Natural killer cell (primary cell): ENCODE results near the gene TMEM61. TPM values are rescaled to one million over a fixed set of nuclear protein-coding genes. Genes with fewer than 3 reads are reported as not detected.

Experiments used
- ATAC-seq, 3 donors: fragments of 150-1000 bp in 2 of 3; fragments of 200-7000 bp in 1 of 3; cut with Tn5 transposase; 1 replicate in 1 of 3; 2 replicates in 2 of 3; pipeline ENCODE4 v1.10.0; 2021; ENCODE audit warnings: mild to moderate bottlenecking in 2 of 3, moderate library complexity in 2 of 3
- DNase-seq, 2 donors: peaks; one replicate each; pipeline versions ENCODE4 v3.0.0 to v3.0.0-alpha.2; 2013 to 2021; ENCODE audit warnings: mixed read lengths in 1 of 2
- H3K27ac ChIP-seq: one replicate; pipeline ENCODE4 v1.5.1; 2013; ENCODE audit warnings: mild to moderate bottlenecking, low read length
- H3K27me3 ChIP-seq: one replicate; pipeline ENCODE4 v1.6.1; 2013; ENCODE audit warnings: low read length; ENCODE audit not compliant: control insufficient read depth, insufficient read depth
- H3K36me3 ChIP-seq: one replicate; pipeline ENCODE4 v1.6.1; 2013; ENCODE audit warnings: low read length; ENCODE audit not compliant: control insufficient read depth, insufficient read depth
- H3K4me1 ChIP-seq: one replicate; pipeline ENCODE4 v1.6.1; 2013; ENCODE audit warnings: low read length; ENCODE audit not compliant: control insufficient read depth, insufficient read depth
- H3K4me3 ChIP-seq: one replicate; pipeline ENCODE4 v1.5.1; 2013; ENCODE audit warnings: low read length
- H3K9me3 ChIP-seq: one replicate; pipeline ENCODE4 v1.6.1; 2013; ENCODE audit warnings: low read length; ENCODE audit not compliant: control insufficient read depth, insufficient read depth
- H3K27ac Mint-ChIP-seq, 2 donors: one replicate each; pipeline ENCODE4 v1.8.0; 2022; ENCODE audit warnings: mild to moderate bottlenecking in 2 of 2, mixed read lengths in 2 of 2, moderate library complexity in 1 of 2
- H3K27me3 Mint-ChIP-seq, 2 donors: one replicate each; pipeline ENCODE4 v1.8.0; 2022; ENCODE audit warnings: low read depth in 2 of 2, mixed read lengths in 2 of 2
- H3K36me3 Mint-ChIP-seq: one replicate; pipeline ENCODE4 v1.8.0; 2022; ENCODE audit warnings: mixed read lengths
- H3K4me1 Mint-ChIP-seq, 2 donors: one replicate each; pipeline ENCODE4 v1.8.0; 2022; ENCODE audit warnings: mixed read lengths in 2 of 2
- H3K4me3 Mint-ChIP-seq: one replicate; pipeline ENCODE4 v1.8.0; 2022; ENCODE audit warnings: mild to moderate bottlenecking, moderate library complexity, mixed read lengths
- H3K9me3 Mint-ChIP-seq, 2 donors: one replicate each; pipeline ENCODE4 v1.8.0; 2022; ENCODE audit warnings: mixed read lengths in 2 of 2
- CTCF ChIP-seq: fragments of 200-600 bp; IDR thresholded peaks from one replicate; pipeline ENCODE4 v1.8.0; 2022; ENCODE audit warnings: antibody characterized with exemption
- WGBS: methylation state at CpG from one replicate; pipeline ENCODE4 v1.1.7; 2013; ENCODE audit warnings: missing lambda C conversion rate; ENCODE audit not compliant: insufficient coverage; 5-methylcytosine and 5-hydroxymethylcytosine counted together
- intact Hi-C: fragments of 100-400 bp; cut with micrococcal nuclease; formaldehyde crosslinking; loops from one replicate; pipeline ENCODE4 v1.14.2; 2022
- total RNA-seq, 4 donors: library from RNA; stranded (reverse); fragments of 120-200 nt in 1 of 4; gene quantifications; one replicate each; pipeline versions ENCODE4 v1.2.3 to v1.2.4, GENCODE V29; 2013 to 2022

The TMEM61 gene
- total RNA-seq, 3 donors from 2014 or later (not counting 1 experiment from before 2014, with no cell fraction given): not detected

GRCh38 chr1:55041613-55042012, 61.2 kb downstream of the TMEM61 start:
- no peaks in the 10 kb centered on the region for H3K36me3 ChIP-seq
- no peaks in the 10 kb centered on the region for H3K9me3 Mint-ChIP-seq
- H3K27ac ChIP-seq: no peak overlapping the region
- H3K27ac Mint-ChIP-seq: no peak overlapping the region
- H3K27me3 Mint-ChIP-seq: peaks cover 35 to 61% of the 10 kb centered on the region in 2 donors
- H3K4me3 ChIP-seq: no peak overlapping the region
- ATAC-seq (no peak), DNase-seq (no peak)
- H3K9me3 ChIP-seq: no peaks in the 10 kb centered on the region
- H3K4me3 Mint-ChIP-seq: no peak overlapping the region
- 91% methylated on average over 3 of the region's 3 CpGs for WGBS
- peaks cover 5% of the 10 kb centered on the region for H3K27me3 ChIP-seq
- peaks cover 0 to 7% of the 10 kb centered on the region in 2 donors for H3K4me1 Mint-ChIP-seq
- H3K4me1 ChIP-seq: no peaks in the 10 kb centered on the region
- H3K36me3 Mint-ChIP-seq: no peaks in the 10 kb centered on the region
- TF ChIP-seq CTCF: no peak
- intact Hi-C loops: no loop called here

Other genes starting within 250 kb of the TMEM61 start
- 1 to 10 TPM in 1 of 3 donors, under 1 TPM in 2; 0.95 to 1.4 (median 0.96) TPM for gene PARS2, start 216.1 kb upstream of the TMEM61 start, total RNA-seq
- 10 to 100 TPM; 17.8 to 30.8 (median 26.5) TPM for gene TTC22, start 179.3 kb upstream of the TMEM61 start, total RNA-seq
- gene DHCR24, start 93.4 kb upstream of the TMEM61 start, total RNA-seq: 10 to 100 TPM in 2 of 3 donors, 1 to 10 TPM in 1; 8.7 to 17.2 (median 10.4) TPM
- not detected for gene BSND, start 18.3 kb downstream of the TMEM61 start, total RNA-seq
- gene PCSK9, start 58.9 kb downstream of the TMEM61 start, total RNA-seq: not detected
- gene USP24, start 234.7 kb downstream of the TMEM61 start, total RNA-seq: 100 to 1,000 TPM; 155 TPM